Measurements from ENCODE around the gene ATP6V1G2.

ATP6V1G2 gene

DNA sequence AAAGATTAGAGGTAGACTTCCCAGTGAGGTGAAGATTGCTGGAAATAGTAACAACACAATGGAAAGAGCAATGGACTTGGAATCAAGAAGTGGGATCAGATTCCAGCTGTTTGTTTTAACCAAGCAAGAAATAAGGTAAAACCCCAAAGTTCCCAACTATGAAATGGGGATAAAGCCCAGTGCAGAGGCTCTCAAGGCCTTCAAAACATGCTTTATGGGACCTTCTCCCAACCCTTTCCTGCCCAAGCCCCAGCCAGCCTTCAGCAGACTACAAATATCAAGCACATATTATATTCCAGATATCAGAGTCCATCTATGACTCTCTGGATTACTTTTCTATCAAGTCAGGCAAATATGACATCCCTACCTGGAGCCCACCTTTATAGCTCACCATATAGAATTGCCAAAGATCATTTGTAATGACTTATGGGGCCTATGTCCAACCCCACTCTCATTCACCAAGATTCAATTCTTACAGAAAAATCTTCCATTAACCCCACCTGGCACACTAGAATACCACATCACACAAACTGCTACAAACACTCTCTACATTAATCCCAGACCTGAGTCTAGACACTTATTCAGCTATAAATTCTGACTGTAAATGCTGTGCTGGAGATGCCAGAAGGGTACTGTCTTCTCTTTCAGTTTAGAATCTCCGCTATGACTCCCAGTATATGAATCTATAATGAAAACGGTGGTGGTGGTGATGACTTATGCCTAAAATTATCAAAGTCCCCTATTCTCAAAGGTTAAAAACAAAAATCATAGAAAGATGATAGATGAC is 10.7 kb downstream of the ATP6V1G2 start:
- no peaks in the 10 kb centered on the region for H3K9me3 ChIP-seq (ENCODE audit: control insufficient read depth, insufficient read depth, low read depth, low read length)
- H3K27ac ChIP-seq (ENCODE audit: extremely low read depth, low read depth, low read length), result no peak overlapping the region
- H3K36me3 ChIP-seq (ENCODE audit: control insufficient read depth in 2 of 2, insufficient read depth in 1 of 2, low read length in 2 of 2), result peaks cover 93 to 99% of the 10 kb centered on the region in 2 experiments
- TF ChIP-seq ZNF341 (tag by site-specific recombination; IDR thresholded peaks at IDR 0.05; ENCODE audit: low read depth), result no peak
- H3K4me1 ChIP-seq (ENCODE audit: control insufficient read depth, insufficient read depth, low read length), result peaks cover 14% of the 10 kb centered on the region
- no peak overlapping the region for H3K4me3 ChIP-seq (ENCODE audit: low read depth, low read length)
- CTCF ChIA-PET, result interaction anchor here (0.6 to 1.9 kb wide), 3 partner anchors 43 to 1659 kb away, joined by 3 to 6 read pairs (median 5); no protein-coding TSS in a partner anchor
- POLR2A ChIA-PET, result interaction anchor here (0.6 to 2.9 kb wide), 2 partner anchors 10 to 205 kb away, joined by 3 to 11 read pairs; no protein-coding TSS in a partner anchor

DNA sequence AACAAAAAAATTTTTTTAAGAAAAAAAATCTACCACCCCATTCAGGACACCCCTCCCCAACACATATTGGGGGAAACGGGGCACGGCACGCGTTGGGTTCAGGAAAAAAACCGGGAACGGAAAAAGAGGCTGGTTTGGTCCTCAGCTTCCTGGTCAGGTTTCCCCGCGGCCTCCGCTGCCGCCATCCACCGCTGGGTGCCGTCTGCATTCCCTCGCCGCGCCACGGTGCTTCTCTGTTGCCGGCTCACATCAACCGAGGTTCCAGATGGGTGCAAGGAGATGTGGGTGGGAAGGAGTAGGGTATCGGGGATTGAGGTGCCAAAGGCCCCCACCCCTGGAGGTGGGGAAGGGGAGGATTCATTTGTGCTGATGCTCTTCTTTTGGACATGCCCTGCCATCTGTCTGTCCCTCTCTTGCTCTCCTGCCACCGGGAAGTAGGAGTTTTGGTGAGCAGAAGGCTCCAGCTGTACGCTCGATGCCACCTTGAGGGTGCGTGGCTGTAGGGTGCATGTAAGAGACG is 11.8 kb downstream of the ATP6V1G2 start:
- no peaks in the 10 kb centered on the region for H3K9me3 ChIP-seq (ENCODE audit: control insufficient read depth, insufficient read depth, low read depth, low read length)
- H3K36me3 ChIP-seq (ENCODE audit: control insufficient read depth in 2 of 2, insufficient read depth in 1 of 2, low read length in 2 of 2), result peaks cover 88 to 99% of the 10 kb centered on the region in 2 experiments
- no peak overlapping the region for H3K27ac ChIP-seq (ENCODE audit: extremely low read depth, low read depth, low read length)
- TF ChIP-seq, protein P1, sequence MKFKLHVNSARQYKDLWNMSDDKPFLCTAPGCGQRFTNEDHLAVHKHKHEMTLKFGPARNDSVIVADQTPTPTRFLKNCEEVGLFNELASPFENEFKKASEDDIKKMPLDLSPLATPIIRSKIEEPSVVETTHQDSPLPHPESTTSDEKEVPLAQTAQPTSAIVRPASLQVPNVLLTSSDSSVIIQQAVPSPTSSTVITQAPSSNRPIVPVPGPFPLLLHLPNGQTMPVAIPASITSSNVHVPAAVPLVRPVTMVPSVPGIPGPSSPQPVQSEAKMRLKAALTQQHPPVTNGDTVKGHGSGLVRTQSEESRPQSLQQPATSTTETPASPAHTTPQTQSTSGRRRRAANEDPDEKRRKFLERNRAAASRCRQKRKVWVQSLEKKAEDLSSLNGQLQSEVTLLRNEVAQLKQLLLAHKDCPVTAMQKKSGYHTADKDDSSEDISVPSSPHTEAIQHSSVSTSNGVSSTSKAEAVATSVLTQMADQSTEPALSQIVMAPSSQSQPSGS (tag by site-specific recombination; IDR thresholded peaks at IDR 0.05; ENCODE audit: low read depth), result no peak
- TF ChIP-seq ZNF292 (tag by site-specific recombination; IDR thresholded peaks at IDR 0.05; ENCODE audit: borderline replicate concordance, low read depth) (no peak), ZNF184 (tag by site-specific recombination; IDR thresholded peaks at IDR 0.05) (no peak), ZNF548 (tag by site-specific recombination; IDR thresholded peaks at IDR 0.05) (no peak), YY2 (tag by site-specific recombination; IDR thresholded peaks at IDR 0.05) (no peak), ZNF837 (tag by site-specific recombination; IDR thresholded peaks at IDR 0.05) (no peak), OSR2 (tag by site-specific recombination; IDR thresholded peaks at IDR 0.05) (no peak), ZNF324 (tag by site-specific recombination; IDR thresholded peaks at IDR 0.05) (no peak), ZBTB20 (tag by site-specific recombination; IDR thresholded peaks at IDR 0.05) (no peak), KLF7 (tag by site-specific recombination; IDR thresholded peaks at IDR 0.05; ENCODE audit: borderline replicate concordance) (no peak), ZNF423 (tag by site-specific recombination; IDR thresholded peaks at IDR 0.05) (no peak)
- TF ChIP-seq, protein P2, sequence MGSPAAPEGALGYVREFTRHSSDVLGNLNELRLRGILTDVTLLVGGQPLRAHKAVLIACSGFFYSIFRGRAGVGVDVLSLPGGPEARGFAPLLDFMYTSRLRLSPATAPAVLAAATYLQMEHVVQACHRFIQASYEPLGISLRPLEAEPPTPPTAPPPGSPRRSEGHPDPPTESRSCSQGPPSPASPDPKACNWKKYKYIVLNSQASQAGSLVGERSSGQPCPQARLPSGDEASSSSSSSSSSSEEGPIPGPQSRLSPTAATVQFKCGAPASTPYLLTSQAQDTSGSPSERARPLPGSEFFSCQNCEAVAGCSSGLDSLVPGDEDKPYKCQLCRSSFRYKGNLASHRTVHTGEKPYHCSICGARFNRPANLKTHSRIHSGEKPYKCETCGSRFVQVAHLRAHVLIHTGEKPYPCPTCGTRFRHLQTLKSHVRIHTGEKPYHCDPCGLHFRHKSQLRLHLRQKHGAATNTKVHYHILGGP (tag by site-specific recombination; IDR thresholded peaks at IDR 0.05), result no peak
- TF ChIP-seq, protein P3, sequence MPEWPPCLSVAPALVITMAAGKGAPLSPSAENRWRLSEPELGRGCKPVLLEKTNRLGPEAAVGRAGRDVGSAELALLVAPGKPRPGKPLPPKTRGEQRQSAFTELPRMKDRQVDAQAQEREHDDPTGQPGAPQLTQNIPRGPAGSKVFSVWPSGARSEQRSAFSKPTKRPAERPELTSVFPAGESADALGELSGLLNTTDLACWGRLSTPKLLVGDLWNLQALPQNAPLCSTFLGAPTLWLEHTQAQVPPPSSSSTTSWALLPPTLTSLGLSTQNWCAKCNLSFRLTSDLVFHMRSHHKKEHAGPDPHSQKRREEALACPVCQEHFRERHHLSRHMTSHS (tag by site-specific recombination; IDR thresholded peaks at IDR 0.05), result no peak
- TF ChIP-seq, protein P4, sequence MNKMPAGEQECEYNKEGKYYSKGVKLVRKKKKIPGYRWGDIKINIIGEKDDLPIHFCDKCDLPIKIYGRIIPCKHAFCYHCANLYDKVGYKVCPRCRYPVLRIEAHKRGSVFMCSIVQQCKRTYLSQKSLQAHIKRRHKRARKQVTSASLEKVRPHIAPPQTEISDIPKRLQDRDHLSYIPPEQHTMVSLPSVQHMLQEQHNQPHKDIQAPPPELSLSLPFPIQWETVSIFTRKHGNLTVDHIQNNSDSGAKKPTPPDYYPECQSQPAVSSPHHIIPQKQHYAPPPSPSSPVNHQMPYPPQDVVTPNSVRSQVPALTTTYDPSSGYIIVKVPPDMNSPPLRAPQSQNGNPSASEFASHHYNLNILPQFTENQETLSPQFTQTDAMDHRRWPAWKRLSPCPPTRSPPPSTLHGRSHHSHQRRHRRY (tag by site-specific recombination; IDR thresholded peaks at IDR 0.05), result no peak
- POLR2A ChIA-PET, result interaction anchor here (2.9 kb wide), 1 partner anchor 8 kb away, joined by 11 read pairs; no protein-coding TSS in a partner anchor
- peaks cover 10% of the 10 kb centered on the region for H3K4me1 ChIP-seq (ENCODE audit: control insufficient read depth, insufficient read depth, low read length)
- CTCF ChIA-PET, result interaction anchor here (0.7 to 1.0 kb wide), 2 partner anchors 12 to 14 kb away, joined by 3 read pairs; partner anchors contain the start of gene ATP6V1G2
- no peak overlapping the region for H3K4me3 ChIP-seq (ENCODE audit: low read depth, low read length)

Data from HEK293 (cell line).